K562 (cell line): ENCODE data around the gene AP3B1. TPM values are rescaled to one million over a fixed set of nuclear protein-coding genes. Genes with fewer than 3 reads are reported as not detected.

ENCODE experiments used
- ATAC-seq: fragments of 200-7000 bp; cut with Tn5 transposase; 3 replicates; pipeline ENCODE4 v1.9.1; 2020; ENCODE audit warnings: moderate library complexity
- Bru-seq: library from RNA; stranded (reverse); fragments of 400-500 nt; gene quantifications from one replicate; lab custom pipeline; 2021; lab: Mats Ljungman, UMichigan
- BruChase-seq, 2 experiments: library from RNA; stranded (reverse); fragments of 400-500 nt; gene quantifications; one replicate each; lab custom pipeline; 2021; lab: Mats Ljungman, UMichigan
- BruUV-seq: library from RNA; stranded (reverse); fragments of 400-500 nt; replicated peaks from 2 replicates; lab custom pipeline; 2021; lab: Mats Ljungman, UMichigan
- CTCF ChIA-PET: fragments of 300-600 bp; formaldehyde crosslinking; extraction: SDS; loops from one replicate; lab custom pipeline; 2021; ENCODE audit warnings: low intra/inter-chr PET ratio; lab: Yijun Ruan, JAX
- POLR2A ChIA-PET: fragments of 300-600, 350-650 bp; sonication (Branson Sonifier 250); formaldehyde crosslinking; extraction: SDS; loops from one replicate; lab custom pipeline; 2021; ENCODE audit warnings: antibody characterized with exemption, inconsistent platforms; lab: Yijun Ruan, JAX
- DNase-seq, 4 experiments: peaks; one replicate each; pipeline versions ENCODE4 v3.0.0 to v3.0.0-alpha.2; 2011 to 2018; ENCODE audit warnings: low spot score in 3 of 4, mixed read lengths in 3 of 4; ENCODE audit errors: extremely low read depth in 1 of 4
- FAIRE-seq: peaks from 2 replicates; lab custom pipeline; 2011; peaks lifted over from hg19 to GRCh38; lab: Jason Lieb, UNC
- H2AFZ ChIP-seq: 2 replicates; pipeline ENCODE4 v1.6.0; 2011; ENCODE audit warnings: low read depth, low read length, control low read depth, inconsistent platforms
- H3K27ac ChIP-seq: fragments of 200-600 bp; 3 replicates; pipeline ENCODE4 v1.8.0; 2011; ENCODE audit warnings: low read depth, mild to moderate bottlenecking, control low read depth, inconsistent platforms, low read length, moderate library complexity, mixed read lengths; ENCODE audit errors: extremely low read depth
- H3K27me3 ChIP-seq, 2 experiments: fragments of 300-600 bp in 1 of 2; 2 replicates in 1 of 2; 3 replicates in 1 of 2; pipeline versions ENCODE4 v1.6.0 to v1.8.0; 2011; ENCODE audit warnings: inconsistent platforms in 2 of 2, low read length in 2 of 2, mild to moderate bottlenecking in 1 of 2, mixed read lengths in 1 of 2, moderate library complexity in 1 of 2; ENCODE audit not compliant: control insufficient read depth in 2 of 2, insufficient read depth in 2 of 2
- H3K36me3 ChIP-seq: fragments of 300-600 bp; 3 replicates; pipeline ENCODE4 v1.8.0; 2011; ENCODE audit warnings: mild to moderate bottlenecking, low read length, inconsistent platforms; ENCODE audit not compliant: control insufficient read depth, insufficient read depth
- H3K4me1 ChIP-seq, 2 experiments: fragments of 200-600 bp in 1 of 2; replicated peaks in 1 of 2; 2 replicates in 1 of 2; 3 replicates in 1 of 2; pipeline versions ENCODE4 v1.5.1 to v1.8.0; 2011; ENCODE audit warnings: inconsistent platforms in 2 of 2, low read length in 2 of 2, mild to moderate bottlenecking in 1 of 2, mixed read lengths in 1 of 2, moderate library complexity in 1 of 2; ENCODE audit not compliant: control insufficient read depth in 2 of 2, insufficient read depth in 2 of 2
- H3K4me2 ChIP-seq: 2 replicates; pipeline ENCODE4 v1.6.1; 2011; ENCODE audit warnings: low read length, control low read depth, inconsistent platforms, mixed read lengths; ENCODE audit not compliant: insufficient read depth
- H3K4me3 ChIP-seq: fragments of 200-600 bp; sonication (generic), shearing (Covaris generic); 2 replicates; pipeline ENCODE4 v1.5.1; 2016; ENCODE audit warnings: control low read depth, inconsistent platforms
- H3K79me2 ChIP-seq: fragments of 200-600 bp; 3 replicates; pipeline ENCODE4 v1.8.0; 2011; ENCODE audit warnings: low read length, inconsistent platforms; ENCODE audit not compliant: control insufficient read depth, insufficient read depth
- H3K9ac ChIP-seq, 2 experiments: 2 replicates each; pipeline versions ENCODE4 v1.6.0 to v1.6.1; 2011; ENCODE audit warnings: low read depth in 2 of 2, low read length in 2 of 2, control low read depth in 1 of 2, inconsistent platforms in 1 of 2, mild to moderate bottlenecking in 1 of 2, mixed read lengths in 1 of 2; ENCODE audit not compliant: insufficient read depth in 1 of 2
- H3K9me1 ChIP-seq: one replicate; pipeline ENCODE4 v1.6.0; 2011; ENCODE audit warnings: inconsistent platforms, mild to moderate bottlenecking, low read length, moderate library complexity; ENCODE audit not compliant: control insufficient read depth, insufficient read depth
- H3K9me3 ChIP-seq: replicated peaks from 2 replicates; pipeline ENCODE4 v1.5.1; 2011; ENCODE audit warnings: low read depth, low read length, inconsistent platforms; ENCODE audit not compliant: control insufficient read depth, insufficient read depth
- H4K20me1 ChIP-seq: replicated peaks from 2 replicates; pipeline ENCODE4 v1.6.1; 2011; ENCODE audit warnings: low read length, inconsistent platforms, mixed read lengths; ENCODE audit not compliant: control insufficient read depth, insufficient read depth
- CREB1 ChIP-seq, 2 experiments: sonication (generic) in 1 of 2; formaldehyde crosslinking in 1 of 2; IDR thresholded peaks; 2 replicates each; pipeline versions ENCODE4 v1.6.1 to v1.8.0; 2012 to 2022; ENCODE audit warnings: inconsistent platforms in 1 of 2, mild to moderate bottlenecking in 1 of 2, missing genetic modification reagents in 1 of 2, moderate library complexity in 1 of 2
- CTBP1 ChIP-seq: fragments of 450-650 bp; IDR thresholded peaks from 2 replicates; pipeline ENCODE4 v1.6.1; 2016; ENCODE audit warnings: borderline replicate concordance
- ETV5 ChIP-seq: sonication (generic); formaldehyde crosslinking; IDR thresholded peaks from 2 replicates; pipeline ENCODE4 v1.4.0; 2020; ENCODE audit warnings: low read depth, mild to moderate bottlenecking, missing genetic modification reagents
- LCOR ChIP-seq: sonication (generic); formaldehyde crosslinking; IDR thresholded peaks from 2 replicates; pipeline ENCODE4 v1.8.0; 2022; ENCODE audit warnings: mild to moderate bottlenecking, missing genetic modification reagents
- MAZ ChIP-seq, 2 experiments: fragments of 450-650 bp in 1 of 2; sonication (generic) in 1 of 2; formaldehyde crosslinking; IDR thresholded peaks in 1 of 2; conservative IDR thresholded peaks in 1 of 2; 2 replicates each; pipeline versions ENCODE4 v1.4.0 to v1.5.0; 2020; ENCODE audit warnings: mild to moderate bottlenecking in 1 of 2, missing genetic modification reagents in 1 of 2
- NR3C1 ChIP-seq: sonication (generic); formaldehyde crosslinking; IDR thresholded peaks from 2 replicates; pipeline ENCODE4 v1.8.1; 2022; ENCODE audit warnings: missing genetic modification reagents
- TBL1XR1 ChIP-seq, 2 experiments: IDR thresholded peaks; 2 replicates each; pipeline ENCODE4 v1.6.1; 2012; ENCODE audit warnings: improper control_type of control experiment in 2 of 2, low read length in 2 of 2, mild to moderate bottlenecking in 1 of 2
- TOE1 ChIP-seq, 2 experiments: fragments of 450-650 bp in 1 of 2; sonication (generic) in 1 of 2; formaldehyde crosslinking in 1 of 2; IDR thresholded peaks; 2 replicates each; pipeline versions ENCODE4 v1.7.1 to v1.8.0; 2016 to 2022; ENCODE audit warnings: borderline replicate concordance in 2 of 2, mild to moderate bottlenecking in 2 of 2, antibody characterized with exemption in 1 of 2, inconsistent platforms in 1 of 2, low read depth in 1 of 2, missing genetic modification reagents in 1 of 2, moderate library complexity in 1 of 2
- ZKSCAN1 ChIP-seq: fragments of 150-350 bp; IDR thresholded peaks from 2 replicates; pipeline ENCODE4 v1.6.1; 2016; ENCODE audit warnings: low read depth, low read length
- WGBS: fragments of 100-300 bp; shearing (Covaris generic); methylation state at CpG from one replicate; pipeline ENCODE4 v1.1.6; 2016; ENCODE audit warnings: low coverage, mixed read lengths; ENCODE audit not compliant: insufficient coverage; ENCODE audit errors: missing lambda C conversion rate; 5-methylcytosine and 5-hydroxymethylcytosine counted together
- in situ Hi-C: fragments of 300-500 bp; cut with MboI; formaldehyde crosslinking; loops from 4 replicates; pipeline ENCODE4 v1.15.0; 2018; ENCODE audit warnings: inconsistent platforms, mixed read lengths
- intact Hi-C: fragments of 100-400 bp; cut with micrococcal nuclease; formaldehyde crosslinking; loops from 2 replicates; pipeline ENCODE4 v1.14.2; 2022
- long read RNA-seq, 3 experiments: library from polyadenylated mRNA in 2 of 3; library from RNA in 1 of 3; unstranded in 2 of 3; stranded (forward) in 1 of 3; transcript quantifications; one replicate each; pipeline ENCODE4 v2.0.0, GENCODE V29; 2019 to 2022
- polyA minus RNA-seq, 3 experiments: library from RNA; depleted of rRNA, polyadenylated mRNA; stranded (reverse); fragments of >200 nt; gene quantifications; 2 replicates each; pipeline ENCODE4 v1.2.3, GENCODE V29; 2011
- polyA plus RNA-seq, 8 experiments: library from polyadenylated mRNA; depleted of rRNA in 4 of 8; stranded (reverse) in 5 of 8; unstranded in 3 of 8; fragments of >200 nt; fragmentation: Nextera tagmentation in 2 of 8; fragmentation: Illumina TruSeq in 1 of 8; extraction: Ambion mirVana in 2 of 8; extraction: Trizol in 1 of 8; gene quantifications; 2 replicates each; pipeline versions ENCODE4 v1.2.1 to v1.2.3, GENCODE V29; 2011 to 2014; ENCODE audit warnings: inconsistent platforms in 1 of 8, missing spikeins in 1 of 8
- total RNA-seq, 7 experiments: library from RNA; depleted of rRNA in 6 of 7; stranded (reverse); fragments of >200 nt in 6 of 7; fragmentation: Illumina TruSeq in 2 of 7; extraction: Trizol in 2 of 7; gene quantifications; 2 replicates each; pipeline versions ENCODE4 v1.2.1 to v1.2.3, GENCODE V29; 2011 to 2021; ENCODE audit warnings: low replicate concordance in 1 of 7

The AP3B1 gene, protein sequence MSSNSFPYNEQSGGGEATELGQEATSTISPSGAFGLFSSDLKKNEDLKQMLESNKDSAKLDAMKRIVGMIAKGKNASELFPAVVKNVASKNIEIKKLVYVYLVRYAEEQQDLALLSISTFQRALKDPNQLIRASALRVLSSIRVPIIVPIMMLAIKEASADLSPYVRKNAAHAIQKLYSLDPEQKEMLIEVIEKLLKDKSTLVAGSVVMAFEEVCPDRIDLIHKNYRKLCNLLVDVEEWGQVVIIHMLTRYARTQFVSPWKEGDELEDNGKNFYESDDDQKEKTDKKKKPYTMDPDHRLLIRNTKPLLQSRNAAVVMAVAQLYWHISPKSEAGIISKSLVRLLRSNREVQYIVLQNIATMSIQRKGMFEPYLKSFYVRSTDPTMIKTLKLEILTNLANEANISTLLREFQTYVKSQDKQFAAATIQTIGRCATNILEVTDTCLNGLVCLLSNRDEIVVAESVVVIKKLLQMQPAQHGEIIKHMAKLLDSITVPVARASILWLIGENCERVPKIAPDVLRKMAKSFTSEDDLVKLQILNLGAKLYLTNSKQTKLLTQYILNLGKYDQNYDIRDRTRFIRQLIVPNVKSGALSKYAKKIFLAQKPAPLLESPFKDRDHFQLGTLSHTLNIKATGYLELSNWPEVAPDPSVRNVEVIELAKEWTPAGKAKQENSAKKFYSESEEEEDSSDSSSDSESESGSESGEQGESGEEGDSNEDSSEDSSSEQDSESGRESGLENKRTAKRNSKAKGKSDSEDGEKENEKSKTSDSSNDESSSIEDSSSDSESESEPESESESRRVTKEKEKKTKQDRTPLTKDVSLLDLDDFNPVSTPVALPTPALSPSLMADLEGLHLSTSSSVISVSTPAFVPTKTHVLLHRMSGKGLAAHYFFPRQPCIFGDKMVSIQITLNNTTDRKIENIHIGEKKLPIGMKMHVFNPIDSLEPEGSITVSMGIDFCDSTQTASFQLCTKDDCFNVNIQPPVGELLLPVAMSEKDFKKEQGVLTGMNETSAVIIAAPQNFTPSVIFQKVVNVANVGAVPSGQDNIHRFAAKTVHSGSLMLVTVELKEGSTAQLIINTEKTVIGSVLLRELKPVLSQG
- total RNA-seq (2011; cell fraction: chromatin; rRNA removed; ENCODE audit: low replicate concordance) = 28.7 and 124 TPM in 2 replicates
- 12.8 and 17.6 TPM in 2 replicates for total RNA-seq (2011; cell fraction: nucleolus; rRNA removed)
- total RNA-seq (2011; cell fraction: nucleoplasm; rRNA removed) = 41.8 and 63.9 TPM in 2 replicates
- total RNA-seq (2014; rRNA removed) (33.4 and 34.1 TPM in 2 replicates), total RNA-seq (2014; rRNA removed; fragmentation: Illumina TruSeq; extraction: Trizol) (55.7 and 65.6 TPM in 2 replicates), total RNA-seq (2015; rRNA removed; fragmentation: Illumina TruSeq; extraction: Trizol) (60.4 and 61.8 TPM in 2 replicates), total RNA-seq (2021) (42.2 and 42.8 TPM in 2 replicates), polyA plus RNA-seq (2011; rRNA removed) (51.4 and 55.6 TPM in 2 replicates), polyA plus RNA-seq (2014; fragmentation: Illumina TruSeq; extraction: Trizol) (46.8 and 55.1 TPM in 2 replicates), polyA plus RNA-seq (2014; fragmentation: Nextera tagmentation; extraction: Ambion mirVana) (10 to 100 TPM; 21.1 to 30.9 TPM), polyA plus RNA-seq (2014; rRNA removed) (25.2 and 29.8 TPM in 2 replicates), polyA minus RNA-seq (2011; rRNA and poly(A)+ RNA removed) (94.2 and 106 TPM in 2 replicates), Bru-seq, nascent RNA (percentile 84 among the genes with signal in this experiment), BruChase-seq, experiment 1, labeled RNA remaining after a 2-hour chase (percentile 82 among the genes with signal in this experiment), BruChase-seq, experiment 2, labeled RNA remaining after a 6-hour chase (percentile 80 among the genes with signal in this experiment)
- 21.8 and 45.4 TPM in 2 replicates for polyA plus RNA-seq (2011; cell fraction: cytosol; rRNA removed)
- polyA plus RNA-seq (2011; cell fraction: nucleus; rRNA removed) = 20.3 and 36.5 TPM in 2 replicates
- 40.5 and 54.7 TPM in 2 replicates for polyA plus RNA-seq (2012)
- polyA minus RNA-seq (2011; cell fraction: cytosol; rRNA and poly(A)+ RNA removed) = 27.1 and 30.8 TPM in 2 replicates
- polyA minus RNA-seq (2011; cell fraction: nucleus; rRNA and poly(A)+ RNA removed) = 39.6 and 79.5 TPM in 2 replicates
- long read RNA-seq, experiment 1, full-length matches to known transcripts = 22 of 179 reads
- long read RNA-seq, experiment 1, partial matches to known transcripts = 127 of 179 reads
- long read RNA-seq, experiment 1, other reads (novel, unspliced or antisense) = 30 of 179 reads
- long read RNA-seq, experiment 2, full-length matches to known transcripts = 8 of 35 reads
- long read RNA-seq, experiment 2, partial matches to known transcripts = 20 of 35 reads
- long read RNA-seq, experiment 2, other reads (novel, unspliced or antisense) = 7 of 35 reads
- long read RNA-seq, experiment 3, full-length matches to known transcripts = 4 of 36 reads
- long read RNA-seq, experiment 3, partial matches to known transcripts = 28 of 36 reads
- long read RNA-seq, experiment 3, other reads (novel, unspliced or antisense) = 4 of 36 reads

DNA sequence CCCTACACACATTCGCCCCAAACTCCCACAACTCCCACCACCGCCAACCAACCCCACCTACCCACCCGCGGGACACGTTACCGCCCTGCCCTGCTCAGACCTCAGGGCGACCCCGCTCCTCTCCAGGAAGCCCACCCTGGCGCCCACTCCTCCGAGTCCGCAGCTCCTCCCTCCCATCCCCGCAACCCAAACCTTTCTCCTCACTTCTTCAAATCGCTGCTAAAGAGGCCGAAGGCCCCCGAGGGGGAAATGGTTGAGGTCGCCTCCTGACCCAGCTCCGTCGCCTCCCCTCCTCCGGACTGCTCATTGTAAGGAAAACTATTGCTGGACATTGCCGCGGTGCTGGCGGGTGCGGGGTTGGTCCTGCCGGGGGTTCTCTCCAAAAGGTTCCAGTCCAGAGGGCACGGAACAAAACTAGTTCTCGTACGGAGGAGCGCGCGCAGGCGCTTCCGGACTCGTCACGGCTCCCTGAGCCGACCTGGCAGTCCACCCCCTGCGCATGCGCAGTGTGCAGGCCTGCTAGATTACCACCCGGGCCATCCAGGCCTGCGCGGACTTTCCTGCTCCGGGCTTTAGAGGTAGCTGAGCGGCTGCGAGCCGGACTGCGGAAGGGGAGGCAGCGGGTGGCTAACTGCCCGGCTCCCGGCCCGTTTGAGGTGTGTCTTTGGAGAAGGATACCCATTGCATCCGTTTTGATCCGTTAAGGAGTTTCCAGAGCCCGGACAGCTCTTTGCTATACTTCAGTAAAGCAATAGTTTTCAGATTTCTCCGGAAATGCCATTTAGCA is at the start of gene AP3B1:
AP3B1 (minus strand) TSS at position 451 of the 787 bp plus-strand sequence; CDS start at position 332, 119 bp downstream.
- no peaks in the 10 kb centered on the region for H3K9me3 ChIP-seq
- TF ChIP-seq NR3C1 (CRISPR knock-in tag) (no peak), LCOR (0 out of 2 replicates have a peak, but pooled peaks have one; percentile 55), TBL1XR1 (IDR thresholded peaks at IDR 0.05; ENCODE audit: low read length in 2 of 2) (peak in 1 of 2 experiments; percentile 20; a peak in 1 of 4 replicates), CTBP1 (peak; percentile 83), ETV5 (peak; percentile 86), MAZ (CRISPR knock-in tag; conservative IDR thresholded peaks at IDR 0.05 in 1 of 2, IDR thresholded peaks at IDR 0.05 in 1 of 2) (peak; percentile 58 to 59; a peak in 2 of 4 replicates), ZKSCAN1 (peak; percentile 83), CREB1 (IDR thresholded peaks at IDR 0.05) (peak; percentile 71), CREB1 (CRISPR knock-in tag; IDR thresholded peaks at IDR 0.05) (peak; percentile 61), TOE1 (IDR thresholded peaks at IDR 0.05; ENCODE audit: borderline replicate concordance) (peak; percentile 89), TOE1 (CRISPR knock-in tag; IDR thresholded peaks at IDR 0.05; ENCODE audit: borderline replicate concordance, low read depth) (no peak)

More for the DNA sequence above, at the start of gene AP3B1:
- in situ Hi-C loops = loop anchor here (5.0 kb wide), 1 partner anchor 68 kb away; the partner anchor contains the start of gene SCAMP1
- no TSS peak for BruUV-seq
- Histone ChIP-seq H3K27me3 (no peaks in the 10 kb centered on the region), H3K79me2 (peaks cover 49% of the 10 kb centered on the region), H3K4me2 (peak within 1 kb of the TSS; percentile 81), H3K36me3 (peaks cover 4% of the 10 kb centered on the region; the same call in 1 of the 3 replicates), H3K9ac (peak within 1 kb of the TSS; percentile 91 to 96), H3K4me3 (peak within 1 kb of the TSS; percentile 91), H3K9me1 (no peaks in the 10 kb centered on the region), H3K4me1 (peaks cover 5 to 10% of the 10 kb centered on the region in 2 experiments; a peak in 4 of 5 replicates), H2AFZ (peak within 1 kb of the TSS; percentile 95), H3K27ac (peak within 1 kb of the TSS; percentile 92), H4K20me1 (no peaks in the 10 kb centered on the region)
- ATAC-seq (peak; percentile 92), FAIRE-seq (peak; percentile 96), DNase-seq (peak; percentile 97 to 99 (median 98))
- ChIA-PET POLR2A (interaction anchor here (0.6 to 2.5 kb wide), 8 partner anchors 10 to 802 kb away, joined by 3 to 14 read pairs (median 3); partner anchors contain the start of genes LHFPL2 and SCAMP1), CTCF (interaction anchor here (1.0 kb wide), 1 partner anchor 66 kb away, joined by 3 read pairs; the partner anchor contains the start of gene SCAMP1)
- intact Hi-C loops = loop anchor here (1.0 kb wide), 1 partner anchor 66 kb away; the partner anchor contains the start of gene SCAMP1
- WGBS = under 1% methylated on average over 52 of the region's 53 CpGs
